ENCODE measurements around the gene GIMAP2.

The GIMAP2 gene

GRCh38 chr7:150656047-150656446, 29.5 kb upstream of the GIMAP2 start:
- no peak for TF ChIP-seq ESRRG (CRISPR knock-in tag; IDR thresholded peaks at IDR 0.05)
- no peak for TF ChIP-seq ZNF8 (CRISPR knock-in tag; IDR thresholded peaks at IDR 0.05)
- TF ChIP-seq TCF4 (CRISPR knock-in tag; IDR thresholded peaks at IDR 0.05; ENCODE audit: borderline replicate concordance): no peak
- no peak for TF ChIP-seq ZC3H10 (CRISPR knock-in tag; IDR thresholded peaks at IDR 0.05)
- TF ChIP-seq, protein P1, sequence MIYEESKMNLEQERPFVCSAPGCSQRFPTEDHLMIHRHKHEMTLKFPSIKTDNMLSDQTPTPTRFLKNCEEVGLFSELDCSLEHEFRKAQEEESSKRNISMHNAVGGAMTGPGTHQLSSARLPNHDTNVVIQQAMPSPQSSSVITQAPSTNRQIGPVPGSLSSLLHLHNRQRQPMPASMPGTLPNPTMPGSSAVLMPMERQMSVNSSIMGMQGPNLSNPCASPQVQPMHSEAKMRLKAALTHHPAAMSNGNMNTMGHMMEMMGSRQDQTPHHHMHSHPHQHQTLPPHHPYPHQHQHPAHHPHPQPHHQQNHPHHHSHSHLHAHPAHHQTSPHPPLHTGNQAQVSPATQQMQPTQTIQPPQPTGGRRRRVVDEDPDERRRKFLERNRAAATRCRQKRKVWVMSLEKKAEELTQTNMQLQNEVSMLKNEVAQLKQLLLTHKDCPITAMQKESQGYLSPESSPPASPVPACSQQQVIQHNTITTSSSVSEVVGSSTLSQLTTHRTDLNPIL (CRISPR knock-in tag; IDR thresholded peaks at IDR 0.05; ENCODE audit: low read depth): no peak
- TF ChIP-seq TOX (CRISPR knock-in tag; IDR thresholded peaks at IDR 0.05; ENCODE audit: borderline replicate concordance): no peak
- no peak for TF ChIP-seq ZFP30 (CRISPR knock-in tag; IDR thresholded peaks at IDR 0.05)
- no peak for TF ChIP-seq TSHZ2 (CRISPR knock-in tag; IDR thresholded peaks at IDR 0.05)
- TF ChIP-seq CSRNP3 (CRISPR knock-in tag; IDR thresholded peaks at IDR 0.05): no peak
- TF ChIP-seq, protein P2, sequence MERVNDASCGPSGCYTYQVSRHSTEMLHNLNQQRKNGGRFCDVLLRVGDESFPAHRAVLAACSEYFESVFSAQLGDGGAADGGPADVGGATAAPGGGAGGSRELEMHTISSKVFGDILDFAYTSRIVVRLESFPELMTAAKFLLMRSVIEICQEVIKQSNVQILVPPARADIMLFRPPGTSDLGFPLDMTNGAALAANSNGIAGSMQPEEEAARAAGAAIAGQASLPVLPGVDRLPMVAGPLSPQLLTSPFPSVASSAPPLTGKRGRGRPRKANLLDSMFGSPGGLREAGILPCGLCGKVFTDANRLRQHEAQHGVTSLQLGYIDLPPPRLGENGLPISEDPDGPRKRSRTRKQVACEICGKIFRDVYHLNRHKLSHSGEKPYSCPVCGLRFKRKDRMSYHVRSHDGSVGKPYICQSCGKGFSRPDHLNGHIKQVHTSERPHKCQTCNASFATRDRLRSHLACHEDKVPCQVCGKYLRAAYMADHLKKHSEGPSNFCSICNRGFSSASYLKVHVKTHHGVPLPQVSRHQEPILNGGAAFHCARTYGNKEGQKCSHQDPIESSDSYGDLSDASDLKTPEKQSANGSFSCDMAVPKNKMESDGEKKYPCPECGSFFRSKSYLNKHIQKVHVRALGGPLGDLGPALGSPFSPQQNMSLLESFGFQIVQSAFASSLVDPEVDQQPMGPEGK (CRISPR knock-in tag; IDR thresholded peaks at IDR 0.05; ENCODE audit: borderline replicate concordance): no peak
- no peak for TF ChIP-seq PPARA (CRISPR knock-in tag; IDR thresholded peaks at IDR 0.05; ENCODE audit: borderline replicate concordance)
- TF ChIP-seq ARNTL (CRISPR knock-in tag; IDR thresholded peaks at IDR 0.05; ENCODE audit: borderline replicate concordance, low read depth): no peak
- no peak for TF ChIP-seq OSR1 (CRISPR knock-in tag; IDR thresholded peaks at IDR 0.05)
- TF ChIP-seq SNAI2 (CRISPR knock-in tag; IDR thresholded peaks at IDR 0.05): no peak
- TF ChIP-seq, protein P3, sequence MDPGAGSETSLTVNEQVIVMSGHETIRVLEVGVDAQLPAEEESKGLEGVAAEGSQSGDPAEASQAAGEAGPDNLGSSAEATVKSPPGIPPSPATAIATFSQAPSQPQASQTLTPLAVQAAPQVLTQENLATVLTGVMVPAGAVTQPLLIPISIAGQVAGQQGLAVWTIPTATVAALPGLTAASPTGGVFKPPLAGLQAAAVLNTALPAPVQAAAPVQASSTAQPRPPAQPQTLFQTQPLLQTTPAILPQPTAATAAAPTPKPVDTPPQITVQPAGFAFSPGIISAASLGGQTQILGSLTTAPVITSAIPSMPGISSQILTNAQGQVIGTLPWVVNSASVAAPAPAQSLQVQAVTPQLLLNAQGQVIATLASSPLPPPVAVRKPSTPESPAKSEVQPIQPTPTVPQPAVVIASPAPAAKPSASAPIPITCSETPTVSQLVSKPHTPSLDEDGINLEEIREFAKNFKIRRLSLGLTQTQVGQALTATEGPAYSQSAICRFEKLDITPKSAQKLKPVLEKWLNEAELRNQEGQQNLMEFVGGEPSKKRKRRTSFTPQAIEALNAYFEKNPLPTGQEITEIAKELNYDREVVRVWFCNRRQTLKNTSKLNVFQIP (CRISPR knock-in tag; IDR thresholded peaks at IDR 0.05; ENCODE audit: borderline replicate concordance, low read depth): no peak
- no peak for TF ChIP-seq ISL1 (CRISPR knock-in tag; IDR thresholded peaks at IDR 0.05)
- no peak for TF ChIP-seq ZFP3 (CRISPR knock-in tag; IDR thresholded peaks at IDR 0.05)
- no peak for TF ChIP-seq ZNF70 (CRISPR knock-in tag; IDR thresholded peaks at IDR 0.05)
- TF ChIP-seq CSDC2 (CRISPR knock-in tag; IDR thresholded peaks at IDR 0.05): no peak
- TF ChIP-seq BACH2 (CRISPR knock-in tag; IDR thresholded peaks at IDR 0.05; ENCODE audit: borderline replicate concordance): no peak
- no peak for ATAC-seq

DNA sequence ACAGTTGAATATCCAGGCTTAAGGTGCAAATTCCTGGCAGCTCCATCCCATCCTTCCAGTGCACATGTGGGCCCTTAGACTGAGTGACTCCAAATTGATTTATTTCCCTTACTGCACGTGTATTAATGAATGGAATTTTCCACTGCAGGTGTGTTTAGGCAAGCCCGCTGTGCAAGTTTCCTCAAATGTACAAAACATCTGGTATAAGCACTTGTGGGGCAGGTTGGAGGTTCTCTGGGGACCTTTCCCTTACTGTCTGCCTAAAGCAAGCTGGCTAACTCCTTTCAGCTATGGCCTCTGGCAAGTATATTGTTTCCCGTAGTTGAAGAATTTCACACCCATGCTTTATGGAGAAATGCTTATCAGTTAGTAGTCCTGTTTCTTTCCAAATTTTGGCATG, 28.0 kb upstream of the GIMAP2 start:
- no peak for ATAC-seq
- no peak for TF ChIP-seq BACH2 (CRISPR knock-in tag; IDR thresholded peaks at IDR 0.05; ENCODE audit: borderline replicate concordance)
- no peak for TF ChIP-seq ZNF8 (CRISPR knock-in tag; IDR thresholded peaks at IDR 0.05)
- TF ChIP-seq GLIS3 (CRISPR knock-in tag; IDR thresholded peaks at IDR 0.05): no peak
- no peak for TF ChIP-seq SNAI2 (CRISPR knock-in tag; IDR thresholded peaks at IDR 0.05)
- TF ChIP-seq, protein P2 (CRISPR knock-in tag; IDR thresholded peaks at IDR 0.05; ENCODE audit: borderline replicate concordance): no peak
- no peak for TF ChIP-seq CSRNP3 (CRISPR knock-in tag; IDR thresholded peaks at IDR 0.05)
- TF ChIP-seq ISL1 (CRISPR knock-in tag; IDR thresholded peaks at IDR 0.05): no peak
- TF ChIP-seq, protein P3 (CRISPR knock-in tag; IDR thresholded peaks at IDR 0.05; ENCODE audit: borderline replicate concordance, low read depth): no peak
- TF ChIP-seq ZC3H10 (CRISPR knock-in tag; IDR thresholded peaks at IDR 0.05): no peak
- no peak for TF ChIP-seq PPARA (CRISPR knock-in tag; IDR thresholded peaks at IDR 0.05; ENCODE audit: borderline replicate concordance)
- no peak for TF ChIP-seq RARB (CRISPR knock-in tag; IDR thresholded peaks at IDR 0.05)
- TF ChIP-seq, protein P1 (CRISPR knock-in tag; IDR thresholded peaks at IDR 0.05; ENCODE audit: low read depth): no peak
